ENCODE results near the gene CRIM1. TPM values are rescaled to one million over a fixed set of nuclear protein-coding genes. Genes with fewer than 3 reads are reported as not detected.

The CRIM1 gene
- total RNA-seq, 2 donors from 2014 or later = 2.2 to 15.5 TPM

- Mint-ChIP-seq H3K27me3 (no peaks in the 10 kb centered on the region), H3K4me1 (no peaks in the 10 kb centered on the region), H3K9me3 (no peaks in the 10 kb centered on the region), H3K36me3 (ENCODE audit: low read depth) (no peaks in the 10 kb centered on the region), H3K27ac (no peak overlapping the region), H3K4me3 (no peak overlapping the region)
- ATAC-seq (replicated peaks) = no peak
These were observed 113.0 kb downstream of the CRIM1 start for GRCh38 chr2:36468463-36469105.

- no peaks in the 10 kb centered on the region for H3K9me3 Mint-ChIP-seq
- no peaks in the 10 kb centered on the region for H3K27me3 Mint-ChIP-seq
- H3K4me1 Mint-ChIP-seq = no peaks in the 10 kb centered on the region
- no peaks in the 10 kb centered on the region for H3K36me3 Mint-ChIP-seq (ENCODE audit: low read depth)
- no peak overlapping the region for H3K27ac Mint-ChIP-seq
- ATAC-seq (replicated peaks) = no peak
- H3K4me3 Mint-ChIP-seq = no peak overlapping the region
These were observed 113.5 kb downstream of the CRIM1 start for GRCh38 chr2:36469106-36469477.

GRCh38 chr2:36469710-36470109, 114.1 kb downstream of the CRIM1 start:
- H3K4me1 Mint-ChIP-seq = no peaks in the 10 kb centered on the region
- H3K4me3 Mint-ChIP-seq = no peak overlapping the region
- no peaks in the 10 kb centered on the region for H3K9me3 Mint-ChIP-seq
- no peaks in the 10 kb centered on the region for H3K36me3 Mint-ChIP-seq (ENCODE audit: low read depth)
- no peak overlapping the region for H3K27ac Mint-ChIP-seq
- no peak for ATAC-seq (replicated peaks)
- no peaks in the 10 kb centered on the region for H3K27me3 Mint-ChIP-seq

- no peak for ATAC-seq (replicated peaks)
- Mint-ChIP-seq H3K27ac (no peak overlapping the region), H3K4me1 (no peaks in the 10 kb centered on the region), H3K9me3 (peaks cover 8% of the 10 kb centered on the region), H3K4me3 (no peak overlapping the region), H3K27me3 (no peaks in the 10 kb centered on the region), H3K36me3 (ENCODE audit: low read depth) (peaks cover 30% of the 10 kb centered on the region)
These were observed 117.7 kb downstream of the CRIM1 start for GRCh38 chr2:36473230-36473629.

- Mint-ChIP-seq H3K27me3 (no peaks in the 10 kb centered on the region), H3K27ac (no peak overlapping the region), H3K4me3 (no peak overlapping the region), H3K9me3 (peaks cover 8% of the 10 kb centered on the region), H3K4me1 (no peaks in the 10 kb centered on the region), H3K36me3 (ENCODE audit: low read depth) (peaks cover 51% of the 10 kb centered on the region)
- ATAC-seq (replicated peaks) = no peak
These were observed 120.8 kb downstream of the CRIM1 start for GRCh38 chr2:36476411-36476810.

- Mint-ChIP-seq H3K27ac (no peak overlapping the region), H3K4me3 (no peak overlapping the region), H3K9me3 (peaks cover 8% of the 10 kb centered on the region), H3K36me3 (ENCODE audit: low read depth) (peaks cover 57% of the 10 kb centered on the region), H3K27me3 (no peaks in the 10 kb centered on the region), H3K4me1 (no peaks in the 10 kb centered on the region)
- ATAC-seq (replicated peaks) = no peak
These were observed 121.7 kb downstream of the CRIM1 start for GRCh38 chr2:36477315-36477714.

- Mint-ChIP-seq H3K4me1 (no peaks in the 10 kb centered on the region), H3K9me3 (peaks cover 8% of the 10 kb centered on the region), H3K27ac (no peak overlapping the region), H3K4me3 (no peak overlapping the region), H3K27me3 (no peaks in the 10 kb centered on the region), H3K36me3 (ENCODE audit: low read depth) (peaks cover 57% of the 10 kb centered on the region)
- no peak for ATAC-seq (replicated peaks)
These were observed 122.2 kb downstream of the CRIM1 start for GRCh38 chr2:36477746-36478145.

- Mint-ChIP-seq H3K4me3 (no peak overlapping the region), H3K36me3 (ENCODE audit: low read depth) (peaks cover 57% of the 10 kb centered on the region), H3K27ac (no peak overlapping the region), H3K27me3 (no peaks in the 10 kb centered on the region), H3K9me3 (peaks cover 8% of the 10 kb centered on the region), H3K4me1 (no peaks in the 10 kb centered on the region)
- ATAC-seq (replicated peaks) = no peak
These were observed 122.8 kb downstream of the CRIM1 start for GRCh38 chr2:36478332-36478738.

GRCh38 chr2:36478999-36479398, 123.4 kb downstream of the CRIM1 start:
- Mint-ChIP-seq H3K36me3 (ENCODE audit: low read depth) (peaks cover 57% of the 10 kb centered on the region), H3K4me1 (no peaks in the 10 kb centered on the region), H3K4me3 (no peak overlapping the region), H3K27ac (no peak overlapping the region), H3K27me3 (no peaks in the 10 kb centered on the region), H3K9me3 (peaks cover 8% of the 10 kb centered on the region)
- no peak for ATAC-seq (replicated peaks)

GRCh38 chr2:36479406-36479805, 123.8 kb downstream of the CRIM1 start:
- Mint-ChIP-seq H3K4me3 (no peak overlapping the region), H3K4me1 (no peaks in the 10 kb centered on the region)
- no peak for ATAC-seq (replicated peaks)

GRCh38 chr2:36480028-36480427, 124.5 kb downstream of the CRIM1 start:
- H3K36me3 Mint-ChIP-seq (ENCODE audit: low read depth) = peaks cover 57% of the 10 kb centered on the region
- no peak for ATAC-seq (replicated peaks)
- H3K4me3 Mint-ChIP-seq = no peak overlapping the region
- no peak overlapping the region for H3K27ac Mint-ChIP-seq
- no peaks in the 10 kb centered on the region for H3K4me1 Mint-ChIP-seq
- peaks cover 8% of the 10 kb centered on the region for H3K9me3 Mint-ChIP-seq
- no peaks in the 10 kb centered on the region for H3K27me3 Mint-ChIP-seq

More at GRCh38 chr2:36479406-36479805, 123.8 kb downstream of the CRIM1 start:
- peaks cover 57% of the 10 kb centered on the region for H3K36me3 Mint-ChIP-seq (ENCODE audit: low read depth)
- H3K9me3 Mint-ChIP-seq = peaks cover 8% of the 10 kb centered on the region
- no peaks in the 10 kb centered on the region for H3K27me3 Mint-ChIP-seq
- no peak overlapping the region for H3K27ac Mint-ChIP-seq

- Mint-ChIP-seq H3K4me1 (no peaks in the 10 kb centered on the region), H3K4me3 (no peak overlapping the region), H3K27ac (no peak overlapping the region), H3K36me3 (ENCODE audit: low read depth) (peaks cover 54% of the 10 kb centered on the region), H3K27me3 (no peaks in the 10 kb centered on the region), H3K9me3 (peaks cover 5% of the 10 kb centered on the region)
- ATAC-seq (replicated peaks) = no peak
These were observed 125.1 kb downstream of the CRIM1 start for GRCh38 chr2:36480636-36481035.

- H3K9me3 Mint-ChIP-seq = no peaks in the 10 kb centered on the region
- H3K27me3 Mint-ChIP-seq = no peaks in the 10 kb centered on the region
- H3K27ac Mint-ChIP-seq = no peak overlapping the region
- H3K36me3 Mint-ChIP-seq (ENCODE audit: low read depth) = peaks cover 43% of the 10 kb centered on the region
- no peak overlapping the region for H3K4me3 Mint-ChIP-seq
- no peak for ATAC-seq (replicated peaks)
- no peaks in the 10 kb centered on the region for H3K4me1 Mint-ChIP-seq
These were observed 126.1 kb downstream of the CRIM1 start for GRCh38 chr2:36481709-36482108.

- H3K27ac Mint-ChIP-seq = no peak overlapping the region
- no peaks in the 10 kb centered on the region for H3K27me3 Mint-ChIP-seq
These were observed 127.1 kb downstream of the CRIM1 start for GRCh38 chr2:36482576-36483214.

GRCh38 chr2:36483290-36483689, 127.7 kb downstream of the CRIM1 start:
- Mint-ChIP-seq H3K36me3 (ENCODE audit: low read depth) (peaks cover 27% of the 10 kb centered on the region), H3K9me3 (no peaks in the 10 kb centered on the region), H3K4me1 (no peaks in the 10 kb centered on the region), H3K27ac (no peak overlapping the region), H3K27me3 (no peaks in the 10 kb centered on the region), H3K4me3 (no peak overlapping the region)
- no peak for ATAC-seq (replicated peaks)

More at GRCh38 chr2:36482576-36483214, 127.1 kb downstream of the CRIM1 start:
- H3K4me3 Mint-ChIP-seq = no peak overlapping the region
- no peak for ATAC-seq (replicated peaks)
- H3K9me3 Mint-ChIP-seq = no peaks in the 10 kb centered on the region
- H3K4me1 Mint-ChIP-seq = no peaks in the 10 kb centered on the region
- peaks cover 33% of the 10 kb centered on the region for H3K36me3 Mint-ChIP-seq (ENCODE audit: low read depth)
